ENCODE measurements around the gene USO1.
"Not testable (repeated sequence)": the region's sequence is repeated elsewhere in the genome, so short reads cannot be mapped to it uniquely, and the experiment has no call there.

Gene USO1

DNA sequence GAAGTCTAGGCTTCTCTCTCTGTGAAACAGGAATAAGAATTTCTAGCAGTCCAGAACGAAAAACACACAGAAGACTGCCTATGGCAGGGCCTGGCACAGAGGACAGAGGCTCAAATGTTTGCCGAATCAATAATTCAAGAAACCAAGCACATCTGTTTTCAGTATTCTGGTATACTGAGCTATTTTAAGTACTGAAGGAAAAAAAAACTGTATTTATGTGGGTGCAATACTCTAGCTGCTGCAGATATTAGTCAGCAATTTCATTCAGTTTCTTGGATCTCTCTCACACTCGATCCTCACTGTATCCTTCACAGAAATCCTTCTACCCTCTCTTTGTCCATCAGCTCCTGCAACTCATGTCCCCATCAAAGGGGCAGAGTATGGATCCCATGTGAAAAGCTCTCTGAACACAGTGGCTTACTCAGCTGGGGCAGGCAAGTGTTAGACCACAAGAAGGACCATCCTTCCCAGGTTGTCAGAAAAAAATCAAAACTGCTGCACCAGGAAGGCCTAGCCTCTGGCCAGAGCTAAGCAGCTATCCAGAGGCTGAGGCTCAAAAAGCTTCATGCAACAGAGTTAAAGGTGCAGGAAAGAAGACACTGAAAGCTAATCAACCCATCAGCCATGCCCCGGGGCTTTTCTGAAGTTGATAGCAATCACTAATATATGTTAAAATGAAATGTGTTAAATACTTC is 9.1 kb upstream of the USO1 start:
- no peak for DNase-seq

DNA sequence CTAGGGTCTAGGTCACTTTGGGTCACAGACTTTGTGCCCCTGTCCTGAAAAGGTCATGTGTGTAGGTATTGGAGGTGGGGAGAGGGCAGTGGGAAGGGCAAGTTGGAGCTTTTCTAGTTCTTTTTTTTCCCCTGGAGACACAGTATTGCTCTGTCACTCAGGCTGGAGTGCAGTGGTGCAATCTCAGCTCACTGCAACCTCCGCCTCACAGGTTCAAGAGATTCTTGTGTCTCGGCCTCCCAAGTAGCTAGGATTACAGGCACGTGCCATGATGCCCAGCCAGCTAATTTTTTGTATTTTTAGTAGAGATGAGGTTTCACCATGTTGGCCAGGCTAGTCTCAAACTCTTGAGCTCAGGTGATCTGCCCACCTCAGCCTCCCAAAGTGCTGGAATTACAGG is 8.3 kb upstream of the USO1 start:
- not testable (repeated sequence) for DNase-seq

DNA sequence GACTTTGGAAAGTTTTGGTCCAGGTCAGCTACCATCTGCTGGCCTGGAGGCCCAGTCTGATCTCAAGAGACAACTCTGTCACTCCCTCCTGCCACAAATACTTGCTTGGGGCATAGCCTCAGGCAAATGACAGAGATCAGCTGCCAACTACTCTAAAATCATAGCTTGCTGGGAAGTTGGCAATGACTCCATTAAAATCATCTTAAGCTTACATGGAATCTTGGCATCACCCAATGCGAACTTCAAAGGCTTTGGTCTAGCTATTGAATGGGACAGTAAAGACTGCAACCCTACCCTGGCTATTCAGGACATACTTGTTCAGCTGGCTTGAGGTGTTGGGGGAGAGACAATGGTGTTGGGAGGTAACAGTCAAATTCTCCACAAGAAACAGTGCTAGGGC is 7.0 kb upstream of the USO1 start:
- no peak for DNase-seq

DNA sequence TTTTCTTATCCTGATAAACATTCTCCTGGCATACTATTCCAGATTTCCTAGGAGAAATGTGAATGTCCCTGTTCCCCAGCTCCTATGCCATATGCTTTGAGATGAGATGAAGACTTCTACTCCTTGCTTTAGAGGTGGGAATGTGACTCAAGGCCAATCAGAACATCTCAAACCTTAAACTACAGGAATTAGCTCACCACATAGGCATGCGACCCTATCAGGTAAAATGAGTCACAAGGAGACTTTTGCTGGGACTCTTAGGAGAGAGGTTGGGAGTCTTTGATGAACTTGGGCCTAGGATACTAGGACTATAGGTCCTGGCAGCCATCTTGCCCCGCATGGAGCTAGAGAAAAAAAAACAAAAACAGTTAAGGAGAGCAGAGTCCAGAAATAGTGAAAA is 5.8 kb upstream of the USO1 start:
- DNase-seq, result no peak

DNA sequence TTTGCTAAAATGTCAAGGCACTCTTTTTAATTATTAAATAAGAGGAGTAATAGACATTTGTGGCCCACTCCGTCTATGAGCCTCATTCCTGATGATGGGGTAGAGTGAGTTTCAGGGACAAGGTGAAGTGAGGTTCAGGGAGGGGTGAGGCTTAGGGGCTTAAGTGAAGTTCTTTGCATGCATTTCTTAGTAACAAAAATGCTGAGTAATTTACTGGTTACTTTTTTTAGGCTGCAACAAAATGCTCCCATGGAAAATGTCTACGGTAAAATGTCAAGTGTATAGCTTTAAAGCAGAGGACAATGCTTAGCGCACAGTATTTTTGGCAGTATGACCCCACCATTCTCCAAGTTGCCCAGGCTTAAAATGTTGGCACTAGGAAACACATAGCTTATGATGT is 2.0 kb upstream of the USO1 start:
- DNase-seq, result no peak

DNA sequence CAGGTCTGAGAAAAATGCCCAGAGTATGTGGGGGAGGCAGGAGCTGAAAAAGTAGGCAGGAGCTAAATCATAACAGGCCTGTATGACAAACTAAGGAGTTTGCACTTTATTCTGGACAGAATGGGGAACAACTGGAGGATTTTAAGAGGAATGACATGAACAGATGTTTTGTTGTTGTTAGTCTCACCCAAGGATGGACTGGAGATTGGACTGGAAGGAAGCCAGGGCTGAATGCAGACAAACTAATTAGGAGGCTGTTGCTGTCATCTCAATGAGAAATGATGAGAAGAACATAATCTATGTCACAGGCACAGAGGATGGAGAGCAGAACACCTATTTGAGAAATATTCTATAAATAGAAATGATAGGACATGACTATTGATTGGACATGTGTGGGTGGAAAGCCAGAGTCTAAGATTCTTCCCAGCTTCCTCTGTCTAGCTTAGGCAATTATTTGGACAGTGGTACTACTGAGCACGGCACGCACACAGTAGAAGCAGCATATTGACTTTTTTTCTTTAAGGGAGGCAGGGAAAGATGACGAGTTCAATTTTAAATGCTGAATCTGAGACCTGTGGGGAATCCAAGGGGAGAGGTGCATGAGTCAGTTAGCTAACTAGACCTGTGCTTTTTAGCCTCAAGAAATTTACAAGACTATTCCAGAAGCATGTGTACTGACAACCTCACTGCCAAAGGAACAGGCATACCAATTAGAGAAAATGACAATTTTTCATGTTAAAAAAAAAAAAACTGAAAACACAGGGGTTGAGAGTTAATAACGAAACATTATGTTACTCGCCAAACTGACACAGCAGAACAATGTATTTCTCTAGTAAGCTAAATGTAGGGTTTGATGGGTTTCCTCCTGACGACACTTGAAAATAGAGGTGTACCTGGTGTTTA is 963 bp upstream of the USO1 start:
- peak; percentile 34 for DNase-seq

DNA sequence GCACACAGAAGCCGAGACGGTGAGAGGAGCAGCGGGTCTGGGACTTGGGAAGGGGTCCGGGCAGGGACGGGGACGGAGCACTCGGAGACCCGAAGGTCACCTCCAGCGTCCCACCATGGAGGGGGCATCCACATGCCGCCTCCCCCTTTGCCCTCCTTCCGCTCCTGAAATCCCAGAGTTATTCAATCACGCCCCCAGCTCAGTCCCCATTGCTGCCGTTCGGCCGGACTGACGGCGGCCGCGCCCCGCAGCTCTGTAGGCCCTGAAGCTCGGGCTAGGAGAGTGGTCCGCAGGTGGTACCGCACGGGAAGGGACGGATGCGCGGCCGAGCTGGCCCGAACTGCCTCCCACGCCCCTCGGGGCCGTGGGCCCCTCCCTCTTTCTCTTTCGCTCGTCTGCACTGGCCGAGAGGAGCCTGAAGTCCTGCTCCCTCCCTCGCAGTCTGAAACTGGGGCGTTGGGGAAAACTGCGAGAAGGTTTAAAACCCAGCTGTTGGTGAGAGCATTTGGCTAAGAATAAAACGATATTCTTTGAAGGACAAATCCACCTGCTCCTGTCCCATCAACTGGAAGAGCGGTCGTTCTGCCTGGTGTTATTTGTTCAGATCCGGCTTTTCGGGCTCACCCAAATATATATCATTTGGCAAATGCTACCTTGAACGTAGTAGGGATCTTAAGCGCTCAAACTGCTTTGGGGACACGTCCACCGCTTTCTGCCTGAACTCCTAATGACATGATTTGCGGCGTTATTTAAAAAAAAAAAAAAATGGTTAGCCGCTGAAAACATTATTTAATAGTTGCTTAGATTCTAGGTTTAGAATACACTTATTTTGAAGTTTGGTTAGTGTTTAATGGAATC is 719 bp downstream of the USO1 start:
- DNase-seq, result peak; percentile 90

DNA sequence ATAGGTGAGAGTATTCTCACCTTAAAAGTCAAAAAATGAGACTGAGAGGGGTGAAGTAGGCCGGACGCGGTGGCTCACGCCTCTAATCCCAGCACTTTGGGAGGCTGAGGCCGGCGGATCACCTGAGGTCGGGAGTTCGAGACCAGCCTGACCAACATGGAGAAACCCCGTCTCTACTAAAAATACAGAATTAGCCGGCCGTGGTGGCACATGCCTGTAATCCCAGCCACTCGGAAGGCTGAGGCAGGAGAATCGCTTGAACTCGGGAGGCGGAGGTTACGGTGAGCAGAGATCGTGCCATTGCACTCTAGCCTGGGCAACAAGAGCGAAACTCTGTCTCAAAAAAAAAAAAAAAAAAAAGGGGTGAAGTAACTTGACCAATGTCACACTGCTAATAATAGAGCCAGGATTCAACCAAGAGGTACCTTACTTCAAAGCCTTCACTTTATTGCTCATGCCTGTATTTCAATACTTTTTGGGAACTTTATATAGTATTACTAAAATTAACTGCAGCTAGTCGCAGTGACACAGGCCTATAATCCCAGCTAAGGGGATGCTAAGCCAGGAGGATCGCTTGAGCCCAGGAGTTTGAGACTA is 1.7 kb downstream of the USO1 start:
- DNase-seq, result not testable (repeated sequence)

DNA sequence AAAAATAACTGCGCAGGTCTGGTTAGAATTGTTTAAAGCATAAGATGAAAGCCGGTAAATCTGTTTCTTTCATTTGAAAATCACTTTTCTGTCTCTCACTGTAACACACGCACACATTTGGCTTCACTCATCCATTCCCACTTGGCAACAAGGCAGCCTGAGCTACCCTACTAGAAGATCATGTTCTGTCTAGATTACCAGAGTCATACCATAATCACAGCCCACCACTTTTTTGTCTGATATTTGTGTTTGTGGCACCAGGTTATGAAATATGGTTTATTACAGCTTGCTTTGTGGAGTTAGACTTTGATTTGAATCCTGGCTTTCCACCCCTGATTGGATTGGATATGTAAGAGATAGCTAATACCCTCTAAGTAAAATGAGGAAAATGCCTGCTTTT is 2.2 kb downstream of the USO1 start:
- no peak for DNase-seq

DNA sequence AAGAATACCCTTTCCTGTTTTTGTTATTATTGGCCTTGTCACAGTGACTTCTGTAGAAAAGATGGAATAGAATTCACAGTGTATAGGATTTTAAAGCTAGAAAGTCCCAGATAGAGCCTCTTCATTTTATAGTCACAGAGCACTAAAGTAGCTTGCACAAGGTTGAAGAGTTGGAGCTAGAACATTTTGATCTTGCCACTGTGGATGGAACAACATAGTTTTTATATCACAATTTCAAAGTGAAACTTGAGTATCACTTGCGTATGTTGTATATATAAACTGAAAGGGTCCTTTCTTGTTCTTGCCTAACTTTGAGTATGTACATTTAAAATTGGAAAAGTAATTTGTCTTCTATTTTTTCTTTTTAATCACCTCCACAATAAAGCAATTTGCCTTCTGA is 2.7 kb downstream of the USO1 start:
- no peak for DNase-seq

DNA sequence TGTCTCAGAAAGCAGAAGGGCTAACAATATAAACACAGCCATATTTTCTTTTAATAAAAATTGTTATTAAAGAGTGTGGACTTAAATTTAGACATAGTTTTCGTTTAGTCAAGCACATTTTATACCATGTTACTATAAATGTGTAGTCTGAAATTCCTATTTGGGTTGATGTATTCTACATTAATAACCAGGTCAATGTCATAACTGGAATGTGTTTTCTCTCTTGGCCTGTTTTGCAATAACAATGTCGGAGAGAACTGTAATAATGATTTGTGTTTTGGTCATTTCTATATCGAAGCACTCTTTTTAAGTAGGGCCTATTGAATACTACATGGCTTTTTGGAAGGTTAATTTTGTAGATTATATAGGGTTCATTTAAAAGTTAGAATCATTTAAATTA is 5.5 kb downstream of the USO1 start:
- DNase-seq, result no peak

DNA sequence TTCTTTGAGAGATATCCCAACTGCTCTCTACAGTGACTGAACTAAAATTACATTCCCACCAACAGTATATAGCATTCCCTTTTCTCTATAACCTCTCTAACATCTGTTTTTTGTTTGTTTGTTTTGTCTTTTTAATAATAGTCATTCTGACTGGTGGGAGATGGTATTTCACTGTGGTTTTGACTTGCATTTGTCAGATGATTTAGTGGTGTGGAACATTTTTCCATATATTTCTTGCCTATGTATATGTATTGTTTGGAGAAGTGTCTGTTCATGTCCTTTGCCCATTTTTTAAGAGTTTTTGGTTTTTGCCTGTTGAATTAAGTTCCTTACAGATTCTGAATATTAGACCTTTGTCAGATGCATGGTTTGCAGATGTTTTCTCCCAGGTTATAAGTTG is 9.0 kb downstream of the USO1 start:
- no peak for DNase-seq

DNA sequence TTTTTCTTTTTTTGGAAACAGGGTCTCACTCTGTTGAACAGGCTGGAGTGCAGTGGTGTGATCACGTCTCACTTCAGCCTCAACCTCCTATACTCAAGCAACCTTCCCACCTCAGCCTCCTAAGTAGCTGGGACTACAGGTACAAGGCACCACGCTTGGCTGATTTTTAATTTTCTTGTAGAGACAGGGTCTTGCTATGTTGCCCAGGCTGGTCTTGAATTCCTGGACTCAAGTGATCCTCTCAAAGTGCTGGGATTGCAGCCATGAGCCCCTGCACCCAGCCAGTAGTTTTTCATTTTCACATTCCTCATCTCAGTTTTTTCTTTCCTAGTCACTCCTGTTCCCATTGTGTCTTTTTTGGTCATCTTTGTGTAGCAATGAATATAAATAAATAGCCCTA is 11.1 kb downstream of the USO1 start:
- DNase-seq, result no peak

DNA sequence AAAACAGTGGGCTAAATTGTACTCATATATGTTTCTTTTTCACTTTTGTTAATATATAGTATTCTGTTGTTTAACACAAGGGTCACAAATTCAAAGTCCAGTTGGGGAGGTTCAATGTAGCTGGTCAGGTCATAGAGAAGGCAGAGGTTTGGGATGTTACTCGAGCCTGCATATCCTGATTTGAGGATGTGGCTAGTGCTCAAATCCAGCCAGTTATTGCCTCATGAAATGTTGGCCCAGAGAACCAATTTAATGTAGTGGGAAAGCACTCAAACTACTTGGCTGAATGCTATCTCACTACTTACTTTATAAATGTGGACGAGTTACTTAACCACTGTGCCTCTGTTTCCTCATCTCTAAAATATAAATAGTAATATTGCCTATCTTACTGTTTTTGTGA is 12.5 kb downstream of the USO1 start:
- no peak for DNase-seq

DNA sequence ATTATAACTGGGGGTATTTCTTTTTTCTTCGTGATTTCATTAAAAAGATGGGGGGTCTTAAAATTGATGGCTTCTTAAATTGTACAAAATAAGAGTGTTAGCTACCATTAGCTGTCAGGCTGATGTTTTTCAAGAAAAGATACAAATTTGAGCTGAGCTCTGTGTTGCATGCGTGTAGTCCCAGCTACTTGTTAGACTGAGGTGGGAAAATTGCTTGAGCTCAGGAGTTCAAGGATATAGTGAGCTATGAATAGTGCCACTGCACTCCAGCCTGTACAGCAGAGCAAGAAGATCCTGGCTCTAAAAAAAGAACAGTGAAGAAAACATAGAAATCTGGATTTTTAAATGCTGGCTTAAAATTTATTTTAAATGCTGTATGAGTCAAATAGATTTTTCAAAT is 13.0 kb downstream of the USO1 start:
- no peak for DNase-seq

DNA sequence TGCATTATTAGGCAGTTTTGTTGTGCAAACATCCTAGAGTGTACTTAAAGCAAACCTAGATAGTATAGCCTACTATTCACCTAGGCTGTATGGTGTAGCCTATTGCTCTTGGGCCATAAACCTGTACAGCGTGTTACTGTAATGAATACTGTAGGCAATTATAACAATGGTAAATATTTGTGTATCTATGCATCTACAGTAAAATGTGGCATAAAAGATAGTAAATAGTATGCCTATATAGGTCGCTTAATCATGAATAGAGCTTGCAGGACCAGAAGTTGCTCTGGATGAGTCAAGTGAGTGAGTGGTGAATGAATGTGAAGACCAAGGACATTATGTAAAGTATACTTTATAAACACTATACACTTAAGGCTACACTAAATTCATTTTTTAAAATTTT is 16.6 kb downstream of the USO1 start:
- DNase-seq, result no peak

DNA sequence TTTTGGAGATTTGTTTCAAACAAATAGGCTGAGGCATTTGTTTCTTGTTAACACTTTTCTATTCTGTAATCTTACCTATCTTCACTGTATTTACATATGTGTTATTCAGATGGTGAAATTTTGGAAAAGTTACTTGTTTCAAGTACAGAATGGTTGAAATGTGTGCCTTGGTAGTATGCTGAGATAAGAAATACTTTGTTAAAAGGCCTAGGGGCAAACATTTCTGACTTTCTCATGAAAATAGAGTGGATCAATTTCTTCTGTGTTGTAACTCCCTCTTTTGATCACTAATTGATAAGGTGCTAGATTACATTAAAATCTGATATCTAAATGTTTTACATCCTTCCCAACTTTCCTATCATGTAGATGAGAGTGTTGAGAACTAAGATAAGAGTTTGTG is 18.1 kb downstream of the USO1 start:
- no peak for DNase-seq

DNA sequence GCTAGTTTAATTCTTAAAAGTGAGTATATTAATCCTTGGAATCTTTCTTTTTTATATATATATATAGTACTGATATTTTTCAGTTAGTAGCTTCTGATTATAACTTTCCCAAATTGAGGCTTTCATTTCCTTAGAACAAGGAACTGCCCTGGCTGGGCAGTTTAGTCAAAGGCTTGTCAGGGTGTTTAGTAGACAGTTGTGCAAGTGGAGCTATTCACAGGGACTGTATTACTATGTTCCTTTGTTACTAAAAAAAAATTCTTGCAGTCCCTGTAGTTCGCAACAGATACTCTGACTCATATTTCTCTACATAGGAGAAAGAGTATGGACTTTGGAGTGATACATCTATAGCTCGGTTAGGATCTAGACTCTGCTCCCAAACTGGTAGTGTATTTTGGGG is 20.8 kb downstream of the USO1 start:
- DNase-seq, result peak; percentile 87

DNA sequence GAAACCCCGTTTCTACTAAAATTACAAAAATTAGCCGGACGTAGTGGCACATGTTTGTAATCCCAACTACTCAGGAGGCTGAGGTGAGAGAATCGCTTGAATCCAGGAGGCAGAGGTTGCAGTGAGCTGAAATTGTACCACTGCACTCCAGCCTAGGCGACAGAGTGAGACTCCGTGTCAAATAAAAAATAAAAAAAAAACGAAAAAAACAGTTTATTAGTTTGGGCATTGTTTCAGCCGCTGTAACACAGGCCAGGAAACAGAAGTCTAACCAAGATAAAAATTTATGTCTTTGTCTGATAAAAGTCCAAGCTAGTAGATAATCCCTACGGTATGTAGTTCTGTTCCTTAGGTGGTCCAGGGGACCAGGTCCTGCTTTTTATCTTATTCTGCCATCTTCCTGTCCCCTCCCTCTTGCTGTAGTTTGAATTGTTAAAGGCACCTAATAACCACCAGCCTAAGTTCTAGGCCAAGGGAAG is 21.4 kb downstream of the USO1 start:
- DNase-seq, result no peak

DNA sequence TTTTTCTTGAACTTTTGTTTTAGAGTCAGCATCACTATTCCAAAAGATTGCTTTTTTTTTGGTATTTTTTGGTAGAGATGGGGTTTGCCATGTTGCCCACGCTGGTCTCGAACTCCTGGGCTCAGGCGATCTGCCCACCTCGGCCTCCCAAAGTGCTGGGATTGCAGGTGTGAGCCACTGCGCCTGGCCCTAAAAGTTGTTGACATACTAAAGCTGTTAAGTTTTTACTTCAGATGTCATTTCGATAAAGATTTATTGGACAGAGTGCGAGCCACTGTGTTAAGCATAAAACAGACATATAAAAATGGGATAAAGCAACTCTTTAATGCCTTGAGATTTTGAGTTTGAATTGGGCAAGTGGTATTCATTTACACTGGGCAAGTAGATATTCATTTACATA is 28.3 kb downstream of the USO1 start:
- DNase-seq, result no peak

DNA sequence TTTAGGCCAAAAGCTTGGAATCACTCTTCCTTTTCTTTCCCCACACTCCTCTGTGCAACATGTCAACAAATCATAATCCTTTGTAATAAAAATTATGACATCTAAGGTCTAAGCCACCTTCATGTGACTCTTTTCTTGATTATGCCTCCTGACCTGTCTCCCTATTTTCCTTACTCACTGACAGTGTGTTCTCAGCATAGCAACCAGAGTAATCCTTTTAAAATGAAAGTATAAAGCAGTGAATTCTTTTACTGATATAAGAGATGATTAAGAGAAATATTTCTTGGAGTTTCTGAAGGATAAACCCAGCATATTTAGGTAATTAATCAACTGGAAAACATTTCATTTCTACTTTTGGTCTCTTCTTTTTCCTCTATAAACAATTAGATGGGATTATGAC is 44.7 kb downstream of the USO1 start:
- no peak for DNase-seq

DNA sequence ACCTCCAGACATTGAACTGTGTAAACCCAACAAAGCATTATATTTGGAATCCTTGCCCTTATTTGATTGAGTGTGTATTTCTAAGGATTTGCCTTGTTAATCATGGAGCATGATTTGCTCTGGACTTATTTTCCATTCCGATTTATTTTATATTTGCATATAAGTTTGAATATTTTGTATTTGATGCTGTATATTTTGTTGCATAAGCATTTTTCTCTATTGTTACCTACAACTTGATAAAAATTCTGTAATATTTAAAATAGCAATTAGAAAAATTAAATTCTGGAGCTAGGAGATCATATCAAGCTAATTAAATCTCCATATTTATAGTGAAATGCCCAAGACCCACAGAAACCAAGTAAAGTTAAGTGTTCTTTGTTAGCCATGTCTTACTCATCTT is 47.2 kb downstream of the USO1 start:
- DNase-seq, result no peak

DNA sequence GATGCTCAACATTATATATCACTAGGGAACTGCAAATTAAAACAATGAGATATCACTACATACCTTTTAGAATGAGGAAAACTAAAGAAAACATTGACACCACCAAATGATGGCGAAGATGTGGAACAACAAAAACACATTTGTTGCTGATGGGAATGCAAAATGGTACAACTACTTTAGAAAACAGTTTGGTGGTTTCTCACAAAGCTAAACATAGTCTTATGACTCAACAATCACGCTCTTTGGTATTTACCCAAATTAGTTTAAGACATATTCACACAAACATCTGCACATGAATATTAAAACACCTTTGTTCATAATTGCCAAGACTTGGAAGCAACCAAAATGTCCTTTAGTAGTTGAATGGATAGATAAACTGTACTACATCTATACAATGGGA is 53.2 kb downstream of the USO1 start:
- DNase-seq, result no peak
